HepG2 (cell line): ENCODE results near the gene ZBTB45. TPM values are rescaled to one million over a fixed set of nuclear protein-coding genes. Genes with fewer than 3 reads are reported as not detected.

Experiments used
- MATR3 ChIP-seq: sonication (generic); formaldehyde crosslinking; IDR thresholded peaks from 2 replicates; pipeline ENCODE4 v1.4.0; 2020; ENCODE audit warnings: missing genetic modification reagents
- MED1 ChIP-seq: sonication (generic); formaldehyde crosslinking; IDR thresholded peaks from 2 replicates; pipeline ENCODE4 v1.4.0; 2020; ENCODE audit warnings: missing genetic modification reagents
- ZNF747 ChIP-seq: sonication (generic); formaldehyde crosslinking; IDR thresholded peaks from 2 replicates; pipeline ENCODE4 v1.8.1; 2023; ENCODE audit warnings: missing genetic modification reagents, mild to moderate bottlenecking, borderline replicate concordance
- polyA plus RNA-seq, 8 experiments: library from polyadenylated mRNA; depleted of rRNA in 3 of 8; stranded (reverse) in 7 of 8; unstranded in 1 of 8; fragments of >200 nt; fragmentation: Illumina TruSeq in 4 of 8; extraction: Trizol in 4 of 8; gene quantifications; 2 replicates each; pipeline versions ENCODE4 v1.2.1 to v1.2.3, GENCODE V29; 2011 to 2016; ENCODE audit warnings: low read depth in 4 of 8, missing spikeins in 1 of 8, mixed read lengths in 1 of 8; ENCODE audit not compliant: insufficient read depth in 1 of 8
- total RNA-seq, 5 experiments: library from RNA; depleted of rRNA; stranded (reverse); fragments of >200 nt; fragmentation: Illumina TruSeq; extraction: Trizol; gene quantifications; 2 replicates each; pipeline ENCODE4 v1.2.3, GENCODE V29; 2016; ENCODE audit warnings: low read depth in 1 of 5
- TF ChIP-seq, protein P1 (sequence below), 2 experiments: IDR thresholded peaks; 2 replicates each; pipeline ENCODE4 v1.6.1; 2011 to 2012; ENCODE audit warnings: low read length in 2 of 2, borderline replicate concordance in 1 of 2, low read depth in 1 of 2, mild to moderate bottlenecking in 1 of 2, moderate library complexity in 1 of 2
- TF ChIP-seq, protein P2 (sequence below): sonication (generic); formaldehyde crosslinking; IDR thresholded peaks from 2 replicates; pipeline ENCODE4 v1.4.0; 2020; ENCODE audit warnings: missing genetic modification reagents
- TF ChIP-seq, protein P3 (sequence below): sonication (generic); formaldehyde crosslinking; IDR thresholded peaks from 2 replicates; pipeline ENCODE4 v1.5.1; 2020; ENCODE audit warnings: missing genetic modification reagents, mild to moderate bottlenecking, borderline replicate concordance
- TF ChIP-seq, protein P4 (sequence below): sonication (generic); formaldehyde crosslinking; IDR thresholded peaks from 2 replicates; pipeline ENCODE4 v1.5.1; 2020; ENCODE audit warnings: mild to moderate bottlenecking, missing genetic modification reagents, moderate library complexity
- TF ChIP-seq, protein P5 (sequence below): sonication (generic); formaldehyde crosslinking; IDR thresholded peaks from 2 replicates; pipeline ENCODE4 v1.4.0; 2020; ENCODE audit warnings: missing genetic modification reagents

The ZBTB45 gene
- total and polyA plus RNA-seq, 2 of the 13 experiments (the other 11 are each of a cell fraction or from before 2014, with no cell fraction given), result 3.0 to 3.7 TPM

DNA sequence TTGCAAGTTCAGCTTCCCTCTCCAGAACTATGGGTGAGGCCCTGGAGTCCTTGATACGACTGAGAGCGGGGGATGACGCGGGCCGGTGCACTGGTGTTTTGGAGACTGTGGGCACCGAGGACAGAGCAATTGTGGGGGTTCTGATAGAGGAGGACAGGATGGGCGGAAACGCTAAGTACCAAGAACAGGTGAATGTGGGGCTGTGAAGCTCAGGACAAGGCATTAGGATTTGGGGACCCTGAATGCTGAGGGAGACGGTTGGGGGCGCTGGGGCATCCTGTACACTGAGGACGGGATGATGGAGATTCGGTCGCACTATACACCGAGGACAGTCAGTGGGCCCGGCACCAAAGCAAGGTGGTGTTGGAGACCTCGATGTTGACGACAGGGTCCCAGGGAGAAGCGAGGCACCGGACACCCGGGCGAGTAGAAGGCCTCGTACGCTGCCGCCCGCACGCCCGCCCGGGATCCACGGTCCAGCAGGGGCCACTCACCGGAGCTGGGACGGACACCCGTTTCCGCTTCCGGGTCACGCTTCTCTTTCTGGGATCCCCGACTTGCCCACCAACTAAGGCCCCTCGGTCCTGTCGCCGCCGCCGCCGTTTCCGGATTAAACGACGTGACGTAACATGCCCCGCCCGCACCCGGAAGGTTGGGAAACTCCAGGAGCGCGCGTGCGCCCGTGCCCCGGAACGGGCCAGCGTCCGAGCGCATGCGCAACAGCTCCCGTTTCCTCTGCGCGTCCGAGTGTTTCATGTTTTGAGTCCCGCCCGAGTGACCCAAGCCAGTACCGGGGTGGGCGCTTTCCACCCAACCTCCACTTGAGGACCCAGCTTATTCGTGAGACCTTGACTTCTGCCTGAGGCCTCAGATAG is 35.1 kb upstream of the ZBTB45 start, which contains the start of gene CHMP2A (continued):
- TF ChIP-seq, protein P1, sequence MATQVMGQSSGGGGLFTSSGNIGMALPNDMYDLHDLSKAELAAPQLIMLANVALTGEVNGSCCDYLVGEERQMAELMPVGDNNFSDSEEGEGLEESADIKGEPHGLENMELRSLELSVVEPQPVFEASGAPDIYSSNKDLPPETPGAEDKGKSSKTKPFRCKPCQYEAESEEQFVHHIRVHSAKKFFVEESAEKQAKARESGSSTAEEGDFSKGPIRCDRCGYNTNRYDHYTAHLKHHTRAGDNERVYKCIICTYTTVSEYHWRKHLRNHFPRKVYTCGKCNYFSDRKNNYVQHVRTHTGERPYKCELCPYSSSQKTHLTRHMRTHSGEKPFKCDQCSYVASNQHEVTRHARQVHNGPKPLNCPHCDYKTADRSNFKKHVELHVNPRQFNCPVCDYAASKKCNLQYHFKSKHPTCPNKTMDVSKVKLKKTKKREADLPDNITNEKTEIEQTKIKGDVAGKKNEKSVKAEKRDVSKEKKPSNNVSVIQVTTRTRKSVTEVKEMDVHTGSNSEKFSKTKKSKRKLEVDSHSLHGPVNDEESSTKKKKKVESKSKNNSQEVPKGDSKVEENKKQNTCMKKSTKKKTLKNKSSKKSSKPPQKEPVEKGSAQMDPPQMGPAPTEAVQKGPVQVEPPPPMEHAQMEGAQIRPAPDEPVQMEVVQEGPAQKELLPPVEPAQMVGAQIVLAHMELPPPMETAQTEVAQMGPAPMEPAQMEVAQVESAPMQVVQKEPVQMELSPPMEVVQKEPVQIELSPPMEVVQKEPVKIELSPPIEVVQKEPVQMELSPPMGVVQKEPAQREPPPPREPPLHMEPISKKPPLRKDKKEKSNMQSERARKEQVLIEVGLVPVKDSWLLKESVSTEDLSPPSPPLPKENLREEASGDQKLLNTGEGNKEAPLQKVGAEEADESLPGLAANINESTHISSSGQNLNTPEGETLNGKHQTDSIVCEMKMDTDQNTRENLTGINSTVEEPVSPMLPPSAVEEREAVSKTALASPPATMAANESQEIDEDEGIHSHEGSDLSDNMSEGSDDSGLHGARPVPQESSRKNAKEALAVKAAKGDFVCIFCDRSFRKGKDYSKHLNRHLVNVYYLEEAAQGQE (IDR thresholded peaks at IDR 0.05; ENCODE audit: borderline replicate concordance in 1 of 2, low read depth in 1 of 2, low read length in 2 of 2), result no peak
- TF ChIP-seq ZNF747 (CRISPR knock-in tag) (0 out of 2 replicates have a peak, but pooled peaks have one; percentile 13), MATR3 (CRISPR knock-in tag) (no peak), MED1 (CRISPR knock-in tag) (0 out of 2 replicates have a peak, but pooled peaks have one; percentile 26)
- TF ChIP-seq, protein P2, sequence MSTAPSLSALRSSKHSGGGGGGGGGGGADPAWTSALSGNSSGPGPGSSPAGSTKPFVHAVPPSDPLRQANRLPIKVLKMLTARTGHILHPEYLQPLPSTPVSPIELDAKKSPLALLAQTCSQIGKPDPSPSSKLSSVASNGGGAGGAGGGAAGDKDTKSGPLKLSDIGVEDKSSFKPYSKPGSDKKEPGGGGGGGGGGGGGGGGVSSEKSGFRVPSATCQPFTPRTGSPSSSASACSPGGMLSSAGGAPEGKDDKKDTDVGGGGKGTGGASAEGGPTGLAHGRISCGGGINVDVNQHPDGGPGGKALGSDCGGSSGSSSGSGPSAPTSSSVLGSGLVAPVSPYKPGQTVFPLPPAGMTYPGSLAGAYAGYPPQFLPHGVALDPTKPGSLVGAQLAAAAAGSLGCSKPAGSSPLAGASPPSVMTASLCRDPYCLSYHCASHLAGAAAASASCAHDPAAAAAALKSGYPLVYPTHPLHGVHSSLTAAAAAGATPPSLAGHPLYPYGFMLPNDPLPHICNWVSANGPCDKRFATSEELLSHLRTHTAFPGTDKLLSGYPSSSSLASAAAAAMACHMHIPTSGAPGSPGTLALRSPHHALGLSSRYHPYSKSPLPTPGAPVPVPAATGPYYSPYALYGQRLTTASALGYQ (CRISPR knock-in tag), result no peak
- TF ChIP-seq, protein P3, sequence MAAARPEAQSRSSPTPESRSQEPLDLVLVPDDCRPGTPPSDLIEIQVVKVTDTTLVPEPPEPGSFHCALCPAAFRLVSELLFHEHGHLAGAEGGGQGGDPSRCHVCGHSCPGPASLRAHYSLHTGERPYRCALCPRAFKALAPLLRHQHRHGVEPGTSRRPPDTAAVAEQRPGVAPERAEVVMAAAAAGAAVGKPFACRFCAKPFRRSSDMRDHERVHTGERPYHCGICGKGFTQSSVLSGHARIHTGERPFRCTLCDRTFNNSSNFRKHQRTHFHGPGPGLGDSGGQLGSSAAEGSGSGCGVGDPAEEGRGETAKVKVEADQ (CRISPR knock-in tag), result peak; percentile 47; the same call in 1 of the 2 replicates
- TF ChIP-seq, protein P4, sequence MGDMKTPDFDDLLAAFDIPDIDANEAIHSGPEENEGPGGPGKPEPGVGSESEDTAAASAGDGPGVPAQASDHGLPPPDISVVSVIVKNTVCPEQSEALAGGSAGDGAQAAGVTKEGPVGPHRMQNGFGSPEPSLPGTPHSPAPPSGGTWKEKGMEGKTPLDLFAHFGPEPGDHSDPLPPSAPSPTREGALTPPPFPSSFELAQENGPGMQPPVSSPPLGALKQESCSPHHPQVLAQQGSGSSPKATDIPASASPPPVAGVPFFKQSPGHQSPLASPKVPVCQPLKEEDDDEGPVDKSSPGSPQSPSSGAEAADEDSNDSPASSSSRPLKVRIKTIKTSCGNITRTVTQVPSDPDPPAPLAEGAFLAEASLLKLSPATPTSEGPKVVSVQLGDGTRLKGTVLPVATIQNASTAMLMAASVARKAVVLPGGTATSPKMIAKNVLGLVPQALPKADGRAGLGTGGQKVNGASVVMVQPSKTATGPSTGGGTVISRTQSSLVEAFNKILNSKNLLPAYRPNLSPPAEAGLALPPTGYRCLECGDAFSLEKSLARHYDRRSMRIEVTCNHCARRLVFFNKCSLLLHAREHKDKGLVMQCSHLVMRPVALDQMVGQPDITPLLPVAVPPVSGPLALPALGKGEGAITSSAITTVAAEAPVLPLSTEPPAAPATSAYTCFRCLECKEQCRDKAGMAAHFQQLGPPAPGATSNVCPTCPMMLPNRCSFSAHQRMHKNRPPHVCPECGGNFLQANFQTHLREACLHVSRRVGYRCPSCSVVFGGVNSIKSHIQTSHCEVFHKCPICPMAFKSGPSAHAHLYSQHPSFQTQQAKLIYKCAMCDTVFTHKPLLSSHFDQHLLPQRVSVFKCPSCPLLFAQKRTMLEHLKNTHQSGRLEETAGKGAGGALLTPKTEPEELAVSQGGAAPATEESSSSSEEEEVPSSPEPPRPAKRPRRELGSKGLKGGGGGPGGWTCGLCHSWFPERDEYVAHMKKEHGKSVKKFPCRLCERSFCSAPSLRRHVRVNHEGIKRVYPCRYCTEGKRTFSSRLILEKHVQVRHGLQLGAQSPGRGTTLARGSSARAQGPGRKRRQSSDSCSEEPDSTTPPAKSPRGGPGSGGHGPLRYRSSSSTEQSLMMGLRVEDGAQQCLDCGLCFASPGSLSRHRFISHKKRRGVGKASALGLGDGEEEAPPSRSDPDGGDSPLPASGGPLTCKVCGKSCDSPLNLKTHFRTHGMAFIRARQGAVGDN (CRISPR knock-in tag), result peak; percentile 86
- TF ChIP-seq, protein P5, sequence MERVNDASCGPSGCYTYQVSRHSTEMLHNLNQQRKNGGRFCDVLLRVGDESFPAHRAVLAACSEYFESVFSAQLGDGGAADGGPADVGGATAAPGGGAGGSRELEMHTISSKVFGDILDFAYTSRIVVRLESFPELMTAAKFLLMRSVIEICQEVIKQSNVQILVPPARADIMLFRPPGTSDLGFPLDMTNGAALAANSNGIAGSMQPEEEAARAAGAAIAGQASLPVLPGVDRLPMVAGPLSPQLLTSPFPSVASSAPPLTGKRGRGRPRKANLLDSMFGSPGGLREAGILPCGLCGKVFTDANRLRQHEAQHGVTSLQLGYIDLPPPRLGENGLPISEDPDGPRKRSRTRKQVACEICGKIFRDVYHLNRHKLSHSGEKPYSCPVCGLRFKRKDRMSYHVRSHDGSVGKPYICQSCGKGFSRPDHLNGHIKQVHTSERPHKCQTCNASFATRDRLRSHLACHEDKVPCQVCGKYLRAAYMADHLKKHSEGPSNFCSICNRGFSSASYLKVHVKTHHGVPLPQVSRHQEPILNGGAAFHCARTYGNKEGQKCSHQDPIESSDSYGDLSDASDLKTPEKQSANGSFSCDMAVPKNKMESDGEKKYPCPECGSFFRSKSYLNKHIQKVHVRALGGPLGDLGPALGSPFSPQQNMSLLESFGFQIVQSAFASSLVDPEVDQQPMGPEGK, result 0 out of 2 replicates have a peak, but pooled peaks have one; percentile 9
